SK-N-SH treated with all-trans-retinoic acid at 6 μM for 48 hours (cell line): ENCODE data around the gene HELZ.

Source experiments
- ATAC-seq: fragments of 200-7000 bp; cut with Tn5 transposase; 3 replicates; pipeline ENCODE4 v1.9.1; 2020; ENCODE audit warnings: mild to moderate bottlenecking, moderate library complexity
- ARNTL ChIP-seq: fragments of 450-650 bp; formaldehyde crosslinking; IDR thresholded peaks from 2 replicates; pipeline ENCODE4 v1.5.0; 2020; ENCODE audit warnings: low read depth, mild to moderate bottlenecking, moderate library complexity, borderline replicate concordance
- BACH2 ChIP-seq: fragments of 250-450 bp; sonication (Bioruptor Pico); IDR thresholded peaks from 2 replicates; pipeline ENCODE4 v1.9.0; 2021; ENCODE audit warnings: mild to moderate bottlenecking, borderline replicate concordance
- ESRRG ChIP-seq: fragments of 250-450 bp; sonication (Bioruptor Pico); IDR thresholded peaks from 2 replicates; pipeline ENCODE4 v1.6.1; 2021; ENCODE audit warnings: mild to moderate bottlenecking
- GLIS3 ChIP-seq: fragments of 250-450 bp; sonication (Bioruptor Pico); IDR thresholded peaks from 2 replicates; pipeline ENCODE4 v1.5.0; 2020; ENCODE audit warnings: mild to moderate bottlenecking, moderate library complexity
- ISL1 ChIP-seq: fragments of 250-450 bp; sonication (Bioruptor Pico); IDR thresholded peaks from 2 replicates; pipeline ENCODE4 v2.1.2; 2022; ENCODE audit warnings: mild to moderate bottlenecking, moderate library complexity
- OSR1 ChIP-seq: fragments of 250-450 bp; sonication (Bioruptor Pico); IDR thresholded peaks from 2 replicates; pipeline ENCODE4 v1.8.0; 2022; ENCODE audit warnings: moderate library complexity, mild to moderate bottlenecking, inconsistent platforms
- RARB ChIP-seq: fragments of 250-450 bp; sonication (Bioruptor Pico); IDR thresholded peaks from 2 replicates; pipeline ENCODE4 v1.8.0; 2021; ENCODE audit warnings: mild to moderate bottlenecking, moderate library complexity
- SNAI2 ChIP-seq: fragments of 250-450 bp; sonication (Bioruptor Pico); IDR thresholded peaks from 2 replicates; pipeline ENCODE4 v1.5.0; 2020; ENCODE audit warnings: mild to moderate bottlenecking, moderate library complexity
- TCF4 ChIP-seq: fragments of 250-450 bp; sonication (Bioruptor Pico); IDR thresholded peaks from 2 replicates; pipeline ENCODE4 v1.8.0; 2021; ENCODE audit warnings: mild to moderate bottlenecking, moderate library complexity, borderline replicate concordance
- TOX ChIP-seq: fragments of 250-450 bp; sonication (Bioruptor Pico); IDR thresholded peaks from 2 replicates; pipeline ENCODE4 v1.8.0; 2021; ENCODE audit warnings: mild to moderate bottlenecking, moderate library complexity, borderline replicate concordance
- ZC3H10 ChIP-seq: fragments of 250-450 bp; sonication (Bioruptor Pico); IDR thresholded peaks from 2 replicates; pipeline ENCODE4 v1.5.1; 2021; ENCODE audit warnings: mild to moderate bottlenecking, moderate library complexity
- ZFP30 ChIP-seq: fragments of 450-650 bp; formaldehyde crosslinking; IDR thresholded peaks from 2 replicates; pipeline ENCODE4 v1.5.0; 2022; ENCODE audit warnings: mild to moderate bottlenecking, moderate library complexity
- ZNF565 ChIP-seq: fragments of 450-650 bp; formaldehyde crosslinking; conservative IDR thresholded peaks from 2 replicates; pipeline ENCODE4 v1.5.0; 2020; ENCODE audit warnings: low read depth, mild to moderate bottlenecking, moderate library complexity
- ZNF70 ChIP-seq: fragments of 450-650 bp; formaldehyde crosslinking; IDR thresholded peaks from 2 replicates; pipeline ENCODE4 v1.5.0; 2020; ENCODE audit warnings: mild to moderate bottlenecking, moderate library complexity
- ZNF8 ChIP-seq: fragments of 450-650 bp; formaldehyde crosslinking; IDR thresholded peaks from 2 replicates; pipeline ENCODE4 v1.5.0; 2020; ENCODE audit warnings: mild to moderate bottlenecking, moderate library complexity
- TF ChIP-seq, protein P1 (sequence below): fragments of 250-450 bp; sonication (Bioruptor Pico); IDR thresholded peaks from 2 replicates; pipeline ENCODE4 v1.5.1; 2021; ENCODE audit warnings: mild to moderate bottlenecking, moderate library complexity
- TF ChIP-seq, protein P2 (sequence below): fragments of 250-450 bp; sonication (Bioruptor Pico); IDR thresholded peaks from 2 replicates; pipeline ENCODE4 v1.8.0; 2021; ENCODE audit warnings: low read depth, mild to moderate bottlenecking, moderate library complexity, borderline replicate concordance
- TF ChIP-seq, protein P3 (sequence below): fragments of 250-450 bp; sonication (Bioruptor Pico); IDR thresholded peaks from 2 replicates; pipeline ENCODE4 v1.5.0; 2020; ENCODE audit warnings: mild to moderate bottlenecking, moderate library complexity

Gene HELZ

DNA sequence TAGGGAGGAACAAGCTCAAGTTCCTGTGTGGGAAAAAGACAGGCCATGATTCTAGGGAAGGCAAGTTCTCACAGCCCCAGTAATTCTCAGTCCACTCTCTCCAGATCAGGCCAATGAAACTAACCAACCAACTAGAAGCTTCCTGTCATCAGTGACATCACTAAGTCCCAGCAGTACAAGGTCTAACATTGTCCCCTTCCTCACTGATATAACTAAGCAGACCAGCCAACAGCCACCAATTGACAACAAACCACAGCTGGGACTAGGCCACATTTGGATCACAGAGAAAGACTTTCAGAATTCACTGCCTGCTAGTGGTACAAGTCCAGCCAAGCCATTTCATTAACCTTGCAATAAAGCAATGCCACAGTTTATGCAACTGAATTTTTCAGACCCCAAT lies 106.6 kb downstream of the HELZ start:
- no peak for TF ChIP-seq TOX
- TF ChIP-seq BACH2 (CRISPR knock-in tag): no peak
- no peak for TF ChIP-seq ZC3H10 (CRISPR knock-in tag)
- no peak for TF ChIP-seq RARB (CRISPR knock-in tag)
- no peak for TF ChIP-seq SNAI2 (CRISPR knock-in tag)
- TF ChIP-seq, protein P1, sequence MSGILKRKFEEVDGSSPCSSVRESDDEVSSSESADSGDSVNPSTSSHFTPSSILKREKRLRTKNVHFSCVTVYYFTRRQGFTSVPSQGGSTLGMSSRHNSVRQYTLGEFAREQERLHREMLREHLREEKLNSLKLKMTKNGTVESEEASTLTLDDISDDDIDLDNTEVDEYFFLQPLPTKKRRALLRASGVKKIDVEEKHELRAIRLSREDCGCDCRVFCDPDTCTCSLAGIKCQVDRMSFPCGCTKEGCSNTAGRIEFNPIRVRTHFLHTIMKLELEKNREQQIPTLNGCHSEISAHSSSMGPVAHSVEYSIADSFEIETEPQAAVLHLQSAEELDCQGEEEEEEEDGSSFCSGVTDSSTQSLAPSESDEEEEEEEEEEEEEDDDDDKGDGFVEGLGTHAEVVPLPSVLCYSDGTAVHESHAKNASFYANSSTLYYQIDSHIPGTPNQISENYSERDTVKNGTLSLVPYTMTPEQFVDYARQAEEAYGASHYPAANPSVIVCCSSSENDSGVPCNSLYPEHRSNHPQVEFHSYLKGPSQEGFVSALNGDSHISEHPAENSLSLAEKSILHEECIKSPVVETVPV (CRISPR knock-in tag): no peak
- ATAC-seq: no peak

DNA sequence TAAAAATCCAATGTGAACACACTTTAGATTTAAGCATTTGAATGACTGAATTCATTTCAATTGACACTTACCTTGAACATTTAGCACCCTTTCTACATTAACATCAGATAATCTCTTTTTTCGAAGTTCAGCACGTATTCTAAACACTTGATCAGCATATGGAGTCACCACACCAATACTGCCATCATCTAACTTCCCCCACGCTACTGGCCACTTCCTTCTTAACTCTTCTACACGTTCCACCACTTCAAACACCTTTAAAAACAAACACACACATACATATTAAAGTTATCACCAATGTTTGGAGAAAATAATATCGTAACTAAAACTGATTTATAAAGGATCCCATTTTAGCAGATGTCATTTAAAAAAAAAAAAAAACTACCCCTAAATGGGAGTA lies 107.1 kb downstream of the HELZ start:
- TF ChIP-seq OSR1 (CRISPR knock-in tag): no peak
- no peak for TF ChIP-seq ESRRG (CRISPR knock-in tag)
- TF ChIP-seq, protein P2, sequence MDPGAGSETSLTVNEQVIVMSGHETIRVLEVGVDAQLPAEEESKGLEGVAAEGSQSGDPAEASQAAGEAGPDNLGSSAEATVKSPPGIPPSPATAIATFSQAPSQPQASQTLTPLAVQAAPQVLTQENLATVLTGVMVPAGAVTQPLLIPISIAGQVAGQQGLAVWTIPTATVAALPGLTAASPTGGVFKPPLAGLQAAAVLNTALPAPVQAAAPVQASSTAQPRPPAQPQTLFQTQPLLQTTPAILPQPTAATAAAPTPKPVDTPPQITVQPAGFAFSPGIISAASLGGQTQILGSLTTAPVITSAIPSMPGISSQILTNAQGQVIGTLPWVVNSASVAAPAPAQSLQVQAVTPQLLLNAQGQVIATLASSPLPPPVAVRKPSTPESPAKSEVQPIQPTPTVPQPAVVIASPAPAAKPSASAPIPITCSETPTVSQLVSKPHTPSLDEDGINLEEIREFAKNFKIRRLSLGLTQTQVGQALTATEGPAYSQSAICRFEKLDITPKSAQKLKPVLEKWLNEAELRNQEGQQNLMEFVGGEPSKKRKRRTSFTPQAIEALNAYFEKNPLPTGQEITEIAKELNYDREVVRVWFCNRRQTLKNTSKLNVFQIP (CRISPR knock-in tag): no peak
- TF ChIP-seq, all 23 proteins: peak for 0
- no peak for ATAC-seq

DNA sequence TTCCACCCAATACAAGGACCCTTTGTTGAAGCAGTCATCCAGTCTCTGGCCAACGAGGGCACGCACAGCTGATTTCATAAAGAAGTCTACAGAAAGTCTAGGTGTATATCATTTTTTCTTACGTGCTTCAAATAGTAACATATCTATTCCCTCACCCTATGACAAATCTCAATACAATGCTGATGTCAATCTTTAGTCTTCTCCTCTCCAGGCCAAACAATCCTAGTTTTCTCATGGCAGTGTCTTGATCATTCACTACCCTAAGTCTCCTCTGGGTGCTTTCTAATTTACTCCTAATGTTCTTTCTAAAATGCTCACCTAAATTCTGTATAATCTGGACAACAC lies 108.0 kb downstream of the HELZ start:
- no peak for TF ChIP-seq TOX
- no peak for TF ChIP-seq ZNF565 (CRISPR knock-in tag)
- no peak for TF ChIP-seq ZNF70
- no peak for TF ChIP-seq ARNTL (CRISPR knock-in tag)
- no peak for TF ChIP-seq ESRRG (CRISPR knock-in tag)
- no peak for TF ChIP-seq GLIS3 (CRISPR knock-in tag)
- TF ChIP-seq TCF4: no peak
- TF ChIP-seq OSR1 (CRISPR knock-in tag): no peak
- no peak for TF ChIP-seq ZC3H10 (CRISPR knock-in tag)
- no peak; the same call in 2 of the 3 replicates for ATAC-seq

- TF ChIP-seq, protein P2 (CRISPR knock-in tag): no peak
- TF ChIP-seq RARB (CRISPR knock-in tag): no peak
- no peak for TF ChIP-seq SNAI2 (CRISPR knock-in tag)
- no peak for TF ChIP-seq ISL1 (CRISPR knock-in tag)
- no peak for TF ChIP-seq ZNF8 (CRISPR knock-in tag)
- TF ChIP-seq, protein P3, sequence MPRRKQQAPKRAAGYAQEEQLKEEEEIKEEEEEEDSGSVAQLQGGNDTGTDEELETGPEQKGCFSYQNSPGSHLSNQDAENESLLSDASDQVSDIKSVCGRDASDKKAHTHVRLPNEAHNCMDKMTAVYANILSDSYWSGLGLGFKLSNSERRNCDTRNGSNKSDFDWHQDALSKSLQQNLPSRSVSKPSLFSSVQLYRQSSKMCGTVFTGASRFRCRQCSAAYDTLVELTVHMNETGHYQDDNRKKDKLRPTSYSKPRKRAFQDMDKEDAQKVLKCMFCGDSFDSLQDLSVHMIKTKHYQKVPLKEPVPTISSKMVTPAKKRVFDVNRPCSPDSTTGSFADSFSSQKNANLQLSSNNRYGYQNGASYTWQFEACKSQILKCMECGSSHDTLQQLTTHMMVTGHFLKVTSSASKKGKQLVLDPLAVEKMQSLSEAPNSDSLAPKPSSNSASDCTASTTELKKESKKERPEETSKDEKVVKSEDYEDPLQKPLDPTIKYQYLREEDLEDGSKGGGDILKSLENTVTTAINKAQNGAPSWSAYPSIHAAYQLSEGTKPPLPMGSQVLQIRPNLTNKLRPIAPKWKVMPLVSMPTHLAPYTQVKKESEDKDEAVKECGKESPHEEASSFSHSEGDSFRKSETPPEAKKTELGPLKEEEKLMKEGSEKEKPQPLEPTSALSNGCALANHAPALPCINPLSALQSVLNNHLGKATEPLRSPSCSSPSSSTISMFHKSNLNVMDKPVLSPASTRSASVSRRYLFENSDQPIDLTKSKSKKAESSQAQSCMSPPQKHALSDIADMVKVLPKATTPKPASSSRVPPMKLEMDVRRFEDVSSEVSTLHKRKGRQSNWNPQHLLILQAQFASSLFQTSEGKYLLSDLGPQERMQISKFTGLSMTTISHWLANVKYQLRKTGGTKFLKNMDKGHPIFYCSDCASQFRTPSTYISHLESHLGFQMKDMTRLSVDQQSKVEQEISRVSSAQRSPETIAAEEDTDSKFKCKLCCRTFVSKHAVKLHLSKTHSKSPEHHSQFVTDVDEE (CRISPR knock-in tag): no peak
- TF ChIP-seq TOX: no peak
- no peak for TF ChIP-seq GLIS3 (CRISPR knock-in tag)
- no peak for TF ChIP-seq ZFP30 (CRISPR knock-in tag)
- ATAC-seq: peak; percentile 14; the same call in 1 of the 3 replicates
Observed at GRCh38 chr17:67136191-67137025, 108.6 kb downstream of the HELZ start.

GRCh38 chr17:67133161-67133560 lies 111.8 kb downstream of the HELZ start:
- ATAC-seq: no peak
- no peak for TF ChIP-seq TOX
- TF ChIP-seq, all 23 proteins: peak for 0
